HG03457 (cell line): ENCODE measurements around the gene USP6NL.

Experiments
- ATAC-seq: cut with Tn5 transposase; IDR thresholded peaks from one replicate; pipeline ENCODE4 v1.9.1; 2021; ENCODE audit warnings: moderate number of reproducible peaks; ENCODE audit not compliant: unreplicated experiment

USP6NL gene

GRCh38 chr10:11594589-11595394 lies 16.7 kb downstream of the USP6NL start:
- no peak for ATAC-seq

GRCh38 chr10:11593612-11594011 lies 17.8 kb downstream of the USP6NL start:
- ATAC-seq: no peak

- ATAC-seq: no peak
These were observed 21.7 kb downstream of the USP6NL start for GRCh38 chr10:11589738-11590137.

GRCh38 chr10:11588873-11589574 lies 22.4 kb downstream of the USP6NL start:
- no peak for ATAC-seq

GRCh38 chr10:11587722-11588259 lies 23.7 kb downstream of the USP6NL start:
- ATAC-seq: no peak

GRCh38 chr10:11586170-11586569 lies 25.3 kb downstream of the USP6NL start:
- no peak for ATAC-seq

GRCh38 chr10:11581213-11581612 lies 30.2 kb downstream of the USP6NL start:
- no peak for ATAC-seq

- ATAC-seq: no peak
These were observed 31.6 kb downstream of the USP6NL start for GRCh38 chr10:11579885-11580284.

GRCh38 chr10:11578802-11579255 lies 32.6 kb downstream of the USP6NL start:
- no peak for ATAC-seq

- no peak for ATAC-seq
These were observed 35.2 kb downstream of the USP6NL start for GRCh38 chr10:11576092-11576809.

- no peak for ATAC-seq
These were observed 38.0 kb downstream of the USP6NL start for GRCh38 chr10:11573497-11573896.

- ATAC-seq: no peak
These were observed 40.7 kb downstream of the USP6NL start for GRCh38 chr10:11570751-11571150.

- no peak for ATAC-seq
These were observed 42.0 kb downstream of the USP6NL start for GRCh38 chr10:11569471-11569870.

GRCh38 chr10:11568578-11568977 lies 42.9 kb downstream of the USP6NL start:
- ATAC-seq: no peak

- ATAC-seq: no peak
These were observed 46.7 kb downstream of the USP6NL start for GRCh38 chr10:11564741-11565140.

GRCh38 chr10:11563936-11564335 lies 47.5 kb downstream of the USP6NL start:
- ATAC-seq: no peak

GRCh38 chr10:11562888-11563287 lies 48.6 kb downstream of the USP6NL start:
- no peak for ATAC-seq

GRCh38 chr10:11560076-11560709 lies 51.3 kb downstream of the USP6NL start:
- peak; percentile 64 for ATAC-seq

GRCh38 chr10:11557967-11558366 lies 53.5 kb downstream of the USP6NL start:
- no peak for ATAC-seq

- no peak for ATAC-seq
These were observed 53.9 kb downstream of the USP6NL start for GRCh38 chr10:11557513-11557912.

- ATAC-seq: no peak
These were observed 55.9 kb downstream of the USP6NL start for GRCh38 chr10:11555556-11555955.
